AG09309 (cell line): ENCODE measurements around the gene FGD1.

Experiments used
- DNase-seq: peaks from one replicate; pipeline ENCODE4 v3.0.0-alpha.2; 2010; ENCODE audit warnings: low read depth
- H3K4me3 ChIP-seq: 2 replicates; pipeline ENCODE4 v1.5.1; 2011; ENCODE audit warnings: mild to moderate bottlenecking, low read depth, low read length, moderate library complexity; ENCODE audit not compliant: control insufficient read depth
- TF ChIP-seq, protein P1 (sequence below): IDR thresholded peaks from 2 replicates; pipeline ENCODE4 v1.5.1; 2011; ENCODE audit warnings: mild to moderate bottlenecking, low read depth, low read length, inconsistent platforms; ENCODE audit not compliant: insufficient read depth, control insufficient read depth; ENCODE audit errors: missing control alignments

FGD1 gene

DNA sequence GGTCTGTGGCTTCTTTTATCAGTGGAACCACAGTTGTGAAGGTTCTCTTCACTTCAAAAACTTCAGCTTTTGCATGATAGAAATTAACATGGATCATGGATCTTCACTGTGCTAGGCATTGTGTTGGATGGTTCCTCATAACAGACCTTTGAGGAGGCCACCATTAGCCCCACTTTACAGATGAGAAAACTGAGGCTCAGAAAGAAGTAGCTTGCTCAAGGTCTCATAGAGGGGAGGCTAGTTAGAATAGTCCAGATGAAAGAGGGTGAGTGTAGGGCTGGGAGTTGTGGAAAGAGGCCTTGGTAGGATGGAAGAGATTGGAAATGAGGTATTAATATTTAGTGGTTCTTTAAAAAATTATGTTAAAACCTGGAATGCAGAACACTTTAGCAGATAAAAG is 53.2 kb downstream of the FGD1 start:
- H3K4me3 ChIP-seq, result no peak overlapping the region
- TF ChIP-seq, protein P1, sequence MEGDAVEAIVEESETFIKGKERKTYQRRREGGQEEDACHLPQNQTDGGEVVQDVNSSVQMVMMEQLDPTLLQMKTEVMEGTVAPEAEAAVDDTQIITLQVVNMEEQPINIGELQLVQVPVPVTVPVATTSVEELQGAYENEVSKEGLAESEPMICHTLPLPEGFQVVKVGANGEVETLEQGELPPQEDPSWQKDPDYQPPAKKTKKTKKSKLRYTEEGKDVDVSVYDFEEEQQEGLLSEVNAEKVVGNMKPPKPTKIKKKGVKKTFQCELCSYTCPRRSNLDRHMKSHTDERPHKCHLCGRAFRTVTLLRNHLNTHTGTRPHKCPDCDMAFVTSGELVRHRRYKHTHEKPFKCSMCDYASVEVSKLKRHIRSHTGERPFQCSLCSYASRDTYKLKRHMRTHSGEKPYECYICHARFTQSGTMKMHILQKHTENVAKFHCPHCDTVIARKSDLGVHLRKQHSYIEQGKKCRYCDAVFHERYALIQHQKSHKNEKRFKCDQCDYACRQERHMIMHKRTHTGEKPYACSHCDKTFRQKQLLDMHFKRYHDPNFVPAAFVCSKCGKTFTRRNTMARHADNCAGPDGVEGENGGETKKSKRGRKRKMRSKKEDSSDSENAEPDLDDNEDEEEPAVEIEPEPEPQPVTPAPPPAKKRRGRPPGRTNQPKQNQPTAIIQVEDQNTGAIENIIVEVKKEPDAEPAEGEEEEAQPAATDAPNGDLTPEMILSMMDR, result no peak
- no peak for DNase-seq

DNA sequence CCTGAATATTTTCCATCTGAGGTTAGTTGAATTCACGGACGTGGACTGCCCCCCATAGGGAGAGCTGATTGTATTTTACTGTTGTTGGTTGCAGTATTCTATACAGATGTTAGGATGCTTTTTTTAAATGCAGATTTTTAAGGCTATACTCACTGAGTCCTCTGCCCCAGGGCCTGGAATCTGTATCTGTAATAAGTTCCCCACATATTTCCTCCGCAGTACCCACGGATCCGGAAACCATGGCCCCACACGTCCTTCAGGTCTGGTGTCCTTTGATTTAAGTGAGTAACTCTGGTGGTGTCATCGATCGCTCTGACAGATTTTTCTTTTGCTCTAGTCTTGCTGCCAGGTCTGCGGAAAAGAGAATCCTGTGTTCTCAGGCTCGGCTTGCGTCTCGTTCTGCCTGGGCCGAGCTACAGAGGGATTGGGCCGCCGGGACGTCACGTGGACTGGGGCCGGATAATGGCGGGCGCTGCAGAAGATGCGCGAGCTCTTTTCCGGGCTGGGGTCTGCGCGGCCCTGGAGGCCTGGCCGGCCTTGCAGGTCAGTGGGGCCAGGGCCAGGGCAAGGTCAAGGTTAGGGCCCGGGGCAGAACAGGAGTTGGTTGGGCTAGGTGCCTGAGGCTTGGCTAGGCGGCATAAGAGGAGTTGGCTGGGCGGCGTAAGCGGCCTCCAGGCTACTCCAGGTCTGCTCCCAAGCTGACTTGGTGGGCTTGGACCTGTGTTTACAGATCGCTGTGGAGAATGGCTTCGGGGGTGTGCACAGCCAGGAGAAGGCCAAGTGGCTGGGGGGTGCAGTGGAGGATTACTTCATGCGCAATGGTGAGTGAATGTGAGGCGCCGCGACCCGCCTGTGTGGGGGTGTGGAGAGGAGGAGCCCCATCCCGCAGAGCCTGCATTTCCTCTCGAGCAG is 55.8 kb downstream of the FGD1 start, which contains the start of gene TSR2:
TSR2 (plus strand) TSS at position 445 of the 912 bp plus-strand sequence; CDS start at position 463, 18 bp downstream.
- TF ChIP-seq, protein P1, result peak; percentile 16
- peak within 1 kb of the TSS; percentile 88 for H3K4me3 ChIP-seq
- DNase-seq, result peak; percentile 63

DNA sequence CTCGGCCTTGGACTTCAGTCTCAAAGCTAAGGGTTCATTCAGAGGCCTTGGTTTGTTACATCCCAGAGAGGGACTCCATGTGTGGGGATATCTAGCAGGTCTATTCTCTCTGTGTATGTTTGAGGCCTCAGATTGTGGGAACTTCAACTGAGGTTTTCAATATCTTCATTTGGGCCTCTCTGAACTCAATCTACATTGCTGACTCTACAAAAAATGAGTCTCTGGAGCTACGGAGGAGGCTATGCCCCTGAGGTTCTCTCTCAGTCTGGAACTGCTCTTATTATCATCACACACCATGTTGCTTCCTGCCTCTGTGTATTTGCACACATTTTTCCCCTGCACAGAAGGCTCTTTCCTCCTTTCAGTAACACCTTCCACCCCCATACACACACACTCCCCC is 60.9 kb downstream of the FGD1 start:
- TF ChIP-seq, protein P1, result no peak
- no peak overlapping the region for H3K4me3 ChIP-seq
- DNase-seq, result no peak

DNA sequence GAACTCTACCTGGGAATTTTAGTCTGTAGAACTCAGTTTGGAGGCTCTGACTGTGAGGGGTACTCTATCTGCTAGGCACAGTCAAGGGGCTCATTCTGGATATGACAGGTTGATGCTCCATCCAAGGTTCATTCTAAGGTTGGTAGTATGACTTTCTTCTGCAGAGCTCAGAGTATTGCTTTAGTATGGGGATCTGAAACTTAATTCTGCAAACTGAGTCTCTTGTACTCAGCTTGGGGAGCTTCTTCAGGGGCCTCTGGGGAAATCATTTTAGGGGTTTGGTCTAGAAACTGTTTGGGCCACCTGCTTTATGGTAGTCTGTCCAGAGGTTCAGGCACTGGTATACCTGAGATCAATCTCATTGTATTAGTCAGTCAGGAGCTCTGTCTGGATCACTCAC is 65.5 kb downstream of the FGD1 start:
- H3K4me3 ChIP-seq, result no peak overlapping the region
- TF ChIP-seq, protein P1, result no peak
- DNase-seq, result no peak

DNA sequence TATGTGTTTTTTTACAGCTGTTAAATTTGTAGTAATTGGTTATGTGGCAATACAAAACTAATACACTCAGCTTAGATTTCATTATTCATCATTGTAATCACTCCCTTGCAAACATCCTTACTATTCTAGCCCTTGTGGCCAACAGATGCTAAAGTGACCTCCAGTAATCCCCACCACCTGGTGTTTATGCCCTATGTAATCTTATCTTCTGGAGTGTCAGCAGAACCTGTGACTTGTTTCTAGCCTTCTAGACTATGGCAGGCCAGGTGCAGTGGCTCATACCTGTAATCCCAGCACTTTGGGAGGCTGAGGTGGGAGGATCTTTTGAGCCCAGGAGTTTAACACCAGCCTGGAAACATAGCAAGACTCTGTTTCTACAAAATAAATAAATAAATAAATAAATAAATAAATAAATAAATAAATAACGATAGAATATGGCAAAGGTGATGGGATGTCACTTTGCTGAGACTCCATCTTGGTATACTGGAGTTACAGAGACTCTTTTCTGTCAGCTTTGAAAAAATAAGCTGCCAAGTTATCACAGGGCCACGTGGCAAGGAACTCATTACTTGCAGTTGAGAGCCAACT is 68.1 kb downstream of the FGD1 start:
- H3K4me3 ChIP-seq, result no peak overlapping the region
- DNase-seq, result no peak
- TF ChIP-seq, protein P1, result no peak

DNA sequence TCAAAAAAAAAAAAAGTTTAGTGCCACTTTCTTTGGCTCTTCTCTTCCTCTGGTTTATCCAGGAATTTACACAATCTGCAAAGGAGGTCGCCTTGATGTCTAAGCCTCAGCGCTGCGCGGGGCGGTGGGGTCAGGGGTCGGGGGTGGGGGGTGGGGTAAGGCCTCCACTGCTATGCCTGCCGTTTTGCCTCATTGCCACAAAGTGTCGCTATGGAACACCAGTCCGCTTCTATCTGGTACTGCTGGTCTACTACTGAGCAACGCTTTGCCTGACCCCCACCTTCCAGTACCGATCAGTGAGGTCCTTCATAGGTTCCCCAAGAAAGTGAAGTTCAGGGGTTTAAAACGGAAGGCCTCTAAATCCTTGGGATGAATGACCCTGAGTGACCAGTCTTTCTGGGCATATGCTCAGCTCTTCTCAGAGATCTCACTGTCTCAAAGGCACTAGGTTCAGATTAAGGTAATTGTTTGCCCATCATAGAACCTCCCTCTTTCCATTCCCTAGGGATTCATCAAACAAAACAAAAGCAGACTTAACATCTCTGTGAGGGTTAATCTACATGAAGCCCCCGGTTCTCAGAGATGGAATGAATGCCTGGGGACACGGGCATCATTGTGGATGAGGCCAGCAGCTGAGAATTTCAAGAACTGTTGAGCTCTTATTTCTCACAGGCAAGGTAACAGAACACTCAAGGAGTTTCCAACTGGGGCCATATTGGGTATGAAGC is 72.7 kb downstream of the FGD1 start:
- H3K4me3 ChIP-seq, result no peak overlapping the region
- TF ChIP-seq, protein P1, result no peak
- DNase-seq, result no peak
